CD4-positive, alpha-beta memory T cell (primary cell): ENCODE data around the gene RPL4. TPM values are rescaled to one million over a fixed set of nuclear protein-coding genes. Genes with fewer than 3 reads are reported as not detected.
A peak's percentile ranks its signal among the peaks of the same experiment; 100 is the strongest.

Experiments
- CTCF ChIA-PET: fragments of 350-600 bp; sonication (Branson Sonifier 250); formaldehyde crosslinking; loops from one replicate; lab custom pipeline; 2021; ENCODE audit warnings: inconsistent platforms; ENCODE audit not compliant: partially characterized antibody; lab: Charles Lee
- POLR2A ChIA-PET: fragments of 350-600 bp; sonication (Branson Sonifier 250); formaldehyde crosslinking; loops from one replicate; lab custom pipeline; 2021; ENCODE audit not compliant: partially characterized antibody; lab: Charles Lee
- DNase-seq, 5 donors: peaks; one replicate each; pipeline versions ENCODE4 v3.0.0 to v3.0.0-alpha.2; 2020 to 2022; ENCODE audit warnings: mixed read lengths in 1 of 5
- H3K27ac ChIP-seq: one replicate; pipeline ENCODE4 v1.7.0; 2013; ENCODE audit warnings: low read depth, low read length
- H3K27me3 ChIP-seq: 2 replicates; pipeline ENCODE4 v1.7.0; 2013; ENCODE audit warnings: mild to moderate bottlenecking, low read length, moderate library complexity; ENCODE audit not compliant: insufficient read depth
- H3K36me3 ChIP-seq: 2 replicates; pipeline ENCODE4 v1.7.0; 2013; ENCODE audit warnings: mild to moderate bottlenecking, low read length, moderate library complexity; ENCODE audit not compliant: insufficient read depth
- H3K4me1 ChIP-seq: 2 replicates; pipeline ENCODE4 v1.7.0; 2013; ENCODE audit warnings: mild to moderate bottlenecking, low read length, moderate library complexity; ENCODE audit not compliant: insufficient read depth
- H3K4me3 ChIP-seq, 2 donors: one replicate each; pipeline ENCODE4 v1.7.0; 2013; ENCODE audit warnings: low read length in 2 of 2, mild to moderate bottlenecking in 1 of 2
- H3K9me3 ChIP-seq, 2 donors: one replicate each; pipeline ENCODE4 v1.7.0; 2013; ENCODE audit warnings: low read length in 2 of 2, control low read depth in 1 of 2; ENCODE audit not compliant: control insufficient read depth in 1 of 2
- H3K27ac Mint-ChIP-seq, 7 donors: one replicate each; pipeline ENCODE4 v1.8.0; 2020 to 2021; ENCODE audit warnings: mixed read lengths in 7 of 7, mild to moderate bottlenecking in 6 of 7, inconsistent platforms in 3 of 7, moderate library complexity in 3 of 7
- H3K27me3 Mint-ChIP-seq, 2 donors: one replicate each; pipeline ENCODE4 v1.8.0; 2020 to 2021; ENCODE audit warnings: mixed read lengths in 2 of 2
- H3K36me3 Mint-ChIP-seq, 2 donors: one replicate each; pipeline ENCODE4 v1.8.0; 2020 to 2021; ENCODE audit warnings: mixed read lengths in 2 of 2, inconsistent platforms in 1 of 2, mild to moderate bottlenecking in 1 of 2
- H3K4me1 Mint-ChIP-seq, 4 donors: one replicate each; pipeline ENCODE4 v1.8.0; 2020 to 2021; ENCODE audit warnings: mixed read lengths in 4 of 4, mild to moderate bottlenecking in 1 of 4
- H3K4me3 Mint-ChIP-seq, 8 donors: one replicate each; pipeline ENCODE4 v1.8.0; 2020 to 2021; ENCODE audit warnings: mixed read lengths in 8 of 8, mild to moderate bottlenecking in 7 of 8, moderate library complexity in 6 of 8, inconsistent platforms in 3 of 8
- H3K9me3 Mint-ChIP-seq, 8 donors: one replicate each; pipeline ENCODE4 v1.8.0; 2020 to 2021; ENCODE audit warnings: mixed read lengths in 8 of 8, mild to moderate bottlenecking in 5 of 8, inconsistent platforms in 3 of 8, moderate library complexity in 1 of 8
- intact Hi-C: fragments of 100-400 bp; cut with micrococcal nuclease; formaldehyde crosslinking; loops from one replicate; pipeline ENCODE4 v1.15.1; 2023
- polyA plus RNA-seq, 2 donors: library from polyadenylated mRNA; unstranded; fragments of 300-500 nt; fragmentation: Illumina TruSeq; gene quantifications; one replicate each; pipeline ENCODE4 v1.2.3, GENCODE V29; 2021
- total RNA-seq, 2 experiments: library from RNA; stranded (reverse); gene quantifications; one replicate each; pipeline ENCODE4 v1.2.3, GENCODE V29; 2021

The RPL4 gene
- total RNA-seq (1,000 to 10,000 TPM; 3,820 to 4,004 TPM), polyA plus RNA-seq (1,000 to 10,000 TPM; 1,070 to 1,459 TPM)

DNA sequence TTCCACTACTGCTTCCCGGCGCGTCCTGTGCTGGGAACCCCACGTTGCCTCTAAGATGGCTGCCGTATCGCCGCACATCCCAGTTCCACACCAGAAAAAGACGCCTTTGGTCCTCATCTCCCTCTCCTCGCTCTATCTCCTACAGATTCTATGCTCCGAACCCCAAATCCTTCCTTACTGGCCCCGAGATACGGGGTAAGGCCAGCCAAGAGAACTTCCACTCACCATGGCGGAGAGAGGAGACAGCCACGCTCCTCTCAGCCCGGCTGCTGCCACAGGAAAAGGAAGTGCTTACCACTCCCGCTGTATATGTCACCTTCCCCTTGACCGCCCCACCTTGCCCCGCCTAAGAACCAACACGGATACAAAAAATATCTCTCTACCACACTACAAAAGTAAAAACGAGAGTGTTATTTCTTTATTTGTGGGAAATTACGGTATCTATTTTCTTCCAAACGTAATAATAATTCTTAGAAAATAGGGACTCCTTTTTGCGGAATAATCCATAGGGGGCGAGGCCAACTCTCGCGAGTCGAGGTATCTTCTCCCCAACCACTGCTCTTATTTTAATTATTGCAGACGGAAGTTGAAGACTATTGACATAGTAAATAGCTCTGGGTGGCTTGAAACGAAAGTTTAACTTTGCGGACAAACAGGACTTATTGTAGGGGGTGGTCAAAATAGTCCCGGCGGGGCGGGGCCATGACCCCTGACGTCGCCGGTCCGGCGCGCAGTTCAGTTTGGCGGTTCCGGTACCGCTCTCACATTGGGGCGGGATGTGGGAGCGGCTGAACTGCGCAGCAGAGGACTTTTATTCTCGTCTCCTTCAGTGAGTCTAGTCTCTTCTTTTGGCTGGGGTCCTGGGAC lies at the start of gene RPL4, which contains the start of gene ZWILCH:
RPL4 (minus strand) TSS at position 293 of the 867 bp plus-strand sequence; CDS start at position 228, 65 bp downstream.
ZWILCH (plus strand) TSS at position 764 of the 867 bp plus-strand sequence; CDS start at position 777, 13 bp downstream.
- ChIA-PET CTCF (interaction anchor here (1.3 to 3.4 kb wide), 4 partner anchors 18 to 894 kb away, joined by 3 to 25 read pairs (median 4); partner anchors contain the start of gene MAP2K1), POLR2A (interaction anchor here (0.6 to 3.7 kb wide), 17 partner anchors 8 to 1394 kb away, joined by 3 to 44 read pairs (median 5); partner anchors contain the start of genes DIS3L, MAP2K1, RAB11A and SNAPC5)
- Mint-ChIP-seq H3K9me3 (peaks cover 0 to 3% (median 0%) of the 10 kb centered on the region in 8 donors), H3K4me1 (peaks cover 31 to 67% (median 41%) of the 10 kb centered on the region in 4 donors), H3K27me3 (no peaks in the 10 kb centered on the region), H3K27ac (peak within 1 kb of the TSS; percentile 96 to 100 (median 99)), H3K36me3 (peaks cover 30 to 60% of the 10 kb centered on the region in 2 donors), H3K4me3 (peak within 1 kb of the TSS; percentile 98 to 100 (median 100))
- intact Hi-C loops = loop anchor here (1.0 to 10.0 kb wide), 6 partner anchors 7 to 1200 kb away; partner anchors contain the start of genes MAP2K1, MAP2K5, RNU5B-1 and SNAPC5
- peak within 1 kb of the TSS; percentile 86 to 97 for H3K4me3 ChIP-seq
- H3K4me1 ChIP-seq = peaks cover 35% of the 10 kb centered on the region
- peak; percentile 85 to 89 (median 88) for DNase-seq
- peak within 1 kb of the TSS; percentile 89 for H3K27ac ChIP-seq
- no peaks in the 10 kb centered on the region for H3K27me3 ChIP-seq
- no peaks in the 10 kb centered on the region for H3K9me3 ChIP-seq
- H3K36me3 ChIP-seq = peaks cover 37% of the 10 kb centered on the region

DNA sequence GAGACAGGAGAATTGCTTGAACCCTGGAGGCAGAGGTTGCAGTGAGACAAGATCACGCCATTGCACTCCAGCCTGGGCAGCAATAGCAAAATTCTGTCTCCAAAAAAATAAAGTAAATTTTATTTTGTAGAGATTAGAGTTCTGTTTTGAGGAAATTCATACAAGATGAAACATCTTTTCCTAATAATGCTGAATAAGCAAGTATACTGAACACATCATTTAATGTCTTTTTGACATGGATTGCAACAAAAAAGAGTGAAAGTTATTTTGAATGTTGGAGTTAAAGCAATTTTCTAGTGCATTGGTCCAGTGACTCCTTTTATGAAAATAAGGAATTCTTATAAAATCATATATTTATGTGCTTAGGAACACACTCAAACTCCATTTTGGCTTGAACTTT lies 40.6 kb upstream of the RPL4 start:
- no peak overlapping the region for H3K27ac Mint-ChIP-seq
- no peaks in the 10 kb centered on the region for H3K4me1 Mint-ChIP-seq
- no peaks in the 10 kb centered on the region for H3K27me3 Mint-ChIP-seq
- Histone ChIP-seq H3K9me3 (no peaks in the 10 kb centered on the region), H3K4me1 (no peaks in the 10 kb centered on the region), H3K4me3 (no peak overlapping the region), H3K36me3 (no peaks in the 10 kb centered on the region), H3K27me3 (no peaks in the 10 kb centered on the region), H3K27ac (no peak overlapping the region)
- ChIA-PET POLR2A (no interaction called here), CTCF (no interaction called here)
- H3K9me3 Mint-ChIP-seq = peaks cover 0 to 1% (median 0%) of the 10 kb centered on the region in 8 donors
- peaks cover 29 to 32% of the 10 kb centered on the region in 2 donors for H3K36me3 Mint-ChIP-seq
- DNase-seq = no peak
- H3K4me3 Mint-ChIP-seq = no peak overlapping the region
- intact Hi-C loops = no loop called here

DNA sequence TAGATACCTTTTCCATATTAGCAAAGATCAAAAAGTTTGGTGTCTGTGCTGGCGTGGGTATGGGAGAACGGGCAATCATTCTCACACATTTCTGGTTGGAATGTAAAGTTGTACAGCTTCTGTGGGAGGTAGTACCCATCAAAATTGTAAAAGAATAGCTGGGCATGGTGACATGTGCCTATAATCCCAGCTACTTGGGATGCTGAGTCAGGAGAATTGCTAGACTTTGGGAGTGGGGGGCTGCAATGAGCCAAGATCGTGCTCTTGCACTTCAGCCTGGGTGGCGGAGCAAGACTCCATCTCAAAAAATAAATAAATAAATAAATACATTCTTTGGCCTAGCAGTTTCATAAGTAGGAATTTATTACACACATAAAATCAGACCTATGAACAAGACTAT lies 38.2 kb upstream of the RPL4 start:
- Mint-ChIP-seq H3K27ac (no peak overlapping the region), H3K9me3 (peaks cover 0 to 1% (median 0%) of the 10 kb centered on the region in 8 donors), H3K36me3 (peaks cover 35 to 37% of the 10 kb centered on the region in 2 donors), H3K27me3 (no peaks in the 10 kb centered on the region), H3K4me1 (no peaks in the 10 kb centered on the region), H3K4me3 (no peak overlapping the region)
- ChIA-PET POLR2A (no interaction called here), CTCF (interaction anchor here (0.9 kb wide), 1 partner anchor 15 kb away, joined by 3 read pairs; no protein-coding TSS in a partner anchor)
- Histone ChIP-seq H3K27ac (no peak overlapping the region), H3K9me3 (no peaks in the 10 kb centered on the region), H3K27me3 (no peaks in the 10 kb centered on the region), H3K36me3 (no peaks in the 10 kb centered on the region), H3K4me1 (no peaks in the 10 kb centered on the region), H3K4me3 (no peak overlapping the region)
- no peak for DNase-seq
- intact Hi-C loops = no loop called here

DNA sequence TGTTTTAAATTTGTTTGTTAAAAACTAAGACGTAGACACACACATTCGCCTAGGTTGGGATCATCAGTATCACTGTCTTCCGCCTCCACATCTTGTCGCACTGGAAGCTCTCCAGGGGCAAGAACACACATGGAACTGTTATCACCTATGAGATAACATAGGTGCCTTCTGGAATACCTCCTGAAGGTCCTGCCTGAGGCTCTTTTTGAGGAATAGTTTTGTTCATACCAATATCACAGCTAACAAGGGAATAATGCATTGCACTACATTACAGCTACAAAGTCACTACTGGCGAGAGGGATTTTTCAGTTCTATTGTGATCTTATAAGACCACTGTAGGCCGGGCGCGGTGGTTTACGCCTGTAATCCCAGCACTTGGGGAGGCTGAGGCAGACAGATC lies 30.4 kb upstream of the RPL4 start:
- Mint-ChIP-seq H3K9me3 (no peaks in the 10 kb centered on the region), H3K36me3 (peaks cover 32 to 37% of the 10 kb centered on the region in 2 donors), H3K27me3 (no peaks in the 10 kb centered on the region), H3K4me1 (no peaks in the 10 kb centered on the region), H3K27ac (no peak overlapping the region), H3K4me3 (no peak overlapping the region)
- H3K9me3 ChIP-seq = no peaks in the 10 kb centered on the region
- DNase-seq = no peak
- no peak overlapping the region for H3K27ac ChIP-seq
- intact Hi-C loops = no loop called here
- ChIA-PET POLR2A (no interaction called here), CTCF (no interaction called here)
- H3K4me1 ChIP-seq = no peaks in the 10 kb centered on the region
- H3K4me3 ChIP-seq = no peak overlapping the region
- H3K27me3 ChIP-seq = no peaks in the 10 kb centered on the region
- H3K36me3 ChIP-seq = peaks cover 3% of the 10 kb centered on the region

DNA sequence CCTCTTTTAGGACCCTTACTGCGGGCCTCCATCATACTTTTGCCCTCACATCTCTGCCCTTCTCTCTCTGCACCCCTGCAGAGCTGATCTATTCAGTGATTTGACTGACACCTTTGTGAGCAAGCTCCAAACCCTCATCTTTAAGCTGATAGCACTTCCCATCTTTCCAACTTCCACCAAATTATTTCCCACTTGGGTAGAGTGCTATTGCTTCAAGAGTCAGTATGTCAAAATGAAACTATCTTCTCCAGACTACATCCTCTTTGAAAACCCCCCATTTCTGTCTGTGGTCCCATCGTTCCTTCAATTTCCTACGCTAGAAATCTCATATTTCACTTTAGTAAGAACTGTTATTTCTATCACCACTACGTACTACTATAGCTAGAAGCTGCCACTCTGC lies 20.2 kb upstream of the RPL4 start:
- Mint-ChIP-seq H3K4me3 (no peak overlapping the region), H3K27ac (peak overlapping the region in 2 of 7 donors; percentile 36 to 43), H3K4me1 (peaks cover 0 to 2% (median under 1%) of the 10 kb centered on the region in 4 donors), H3K27me3 (no peaks in the 10 kb centered on the region), H3K36me3 (peaks cover 26 to 51% of the 10 kb centered on the region in 2 donors), H3K9me3 (no peaks in the 10 kb centered on the region)
- POLR2A ChIA-PET = no interaction called here
- Histone ChIP-seq H3K9me3 (no peaks in the 10 kb centered on the region), H3K4me3 (no peak overlapping the region), H3K27ac (no peak overlapping the region), H3K4me1 (no peaks in the 10 kb centered on the region), H3K36me3 (peaks cover 5% of the 10 kb centered on the region), H3K27me3 (no peaks in the 10 kb centered on the region)
- no peak for DNase-seq
- CTCF ChIA-PET = no interaction called here
- intact Hi-C loops = no loop called here

DNA sequence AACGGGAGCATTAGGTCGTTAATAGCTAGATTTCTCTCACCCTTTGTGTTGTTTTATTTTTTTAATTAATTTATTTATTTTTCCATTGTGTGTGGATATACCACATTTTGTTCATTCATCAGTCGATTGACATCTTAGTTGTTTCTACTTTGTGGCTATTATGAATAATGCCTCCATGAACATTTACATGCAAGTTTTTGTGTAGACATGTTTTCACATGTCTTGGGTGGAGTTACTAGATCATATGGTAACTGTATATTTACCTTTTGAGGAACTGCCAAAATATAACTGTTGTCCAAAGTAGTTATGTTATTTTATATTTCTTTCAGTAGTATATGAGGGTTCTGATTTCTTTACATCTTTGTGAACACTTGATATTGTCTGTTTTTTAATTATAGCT lies 19.3 kb upstream of the RPL4 start:
- Histone ChIP-seq H3K36me3 (peaks cover 5% of the 10 kb centered on the region), H3K4me3 (no peak overlapping the region), H3K4me1 (no peaks in the 10 kb centered on the region), H3K27me3 (no peaks in the 10 kb centered on the region), H3K9me3 (no peaks in the 10 kb centered on the region), H3K27ac (no peak overlapping the region)
- intact Hi-C loops = no loop called here
- ChIA-PET POLR2A (no interaction called here), CTCF (no interaction called here)
- H3K27me3 Mint-ChIP-seq = no peaks in the 10 kb centered on the region
- H3K36me3 Mint-ChIP-seq = peaks cover 21 to 46% of the 10 kb centered on the region in 2 donors
- H3K9me3 Mint-ChIP-seq = no peaks in the 10 kb centered on the region
- no peak overlapping the region for H3K4me3 Mint-ChIP-seq
- H3K4me1 Mint-ChIP-seq = peaks cover 0 to 2% (median under 1%) of the 10 kb centered on the region in 4 donors
- no peak for DNase-seq
- no peak overlapping the region for H3K27ac Mint-ChIP-seq

DNA sequence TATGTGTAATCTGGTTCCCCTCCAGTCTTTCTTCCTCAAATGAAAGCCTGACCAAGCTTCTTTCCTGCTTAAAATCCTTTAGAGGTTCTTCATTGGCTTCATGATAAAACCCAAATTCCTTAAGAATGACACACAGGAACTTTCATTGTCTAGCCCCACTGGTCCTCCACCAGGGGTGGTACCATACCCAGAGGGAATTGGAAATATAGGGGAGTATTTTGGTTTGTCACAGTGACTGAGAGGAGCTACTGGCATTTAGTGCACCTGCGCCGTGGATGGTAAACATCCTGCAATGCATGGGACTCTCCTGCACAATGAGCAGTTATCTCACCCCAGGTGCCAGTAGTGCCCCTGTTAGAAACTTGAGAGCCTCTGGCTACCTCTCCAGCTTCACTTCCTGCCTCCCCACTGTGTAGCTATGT lies 11.3 kb upstream of the RPL4 start:
- Histone ChIP-seq H3K27ac (no peak overlapping the region), H3K36me3 (no peaks in the 10 kb centered on the region), H3K9me3 (no peaks in the 10 kb centered on the region), H3K27me3 (no peaks in the 10 kb centered on the region), H3K4me3 (no peak overlapping the region), H3K4me1 (no peaks in the 10 kb centered on the region)
- Mint-ChIP-seq H3K4me1 (no peaks in the 10 kb centered on the region), H3K4me3 (no peak overlapping the region), H3K36me3 (peaks cover 16 to 21% of the 10 kb centered on the region in 2 donors), H3K27me3 (no peaks in the 10 kb centered on the region), H3K9me3 (no peaks in the 10 kb centered on the region), H3K27ac (peak overlapping the region in 1 of 7 donors; percentile 81)
- no peak for DNase-seq
- intact Hi-C loops = no loop called here
- POLR2A ChIA-PET = no interaction called here
- CTCF ChIA-PET = no interaction called here
